Measurements from ENCODE around the gene FSHR.

Gene FSHR

GRCh38 chr2:49070716-49071115 is 83.6 kb downstream of the FSHR start:
- H3K27ac ChIP-seq (ENCODE audit: low read depth, low read length) = no peak overlapping the region
- H3K4me3 ChIP-seq (ENCODE audit: low read depth in 1 of 5, low read length in 5 of 5) = no peak overlapping the region

GRCh38 chr2:49069829-49070228 is 84.5 kb downstream of the FSHR start:
- Histone ChIP-seq H3K36me3 (ENCODE audit: control insufficient read depth in 5 of 5, insufficient read depth in 5 of 5, low read length in 5 of 5) (no peaks in the 10 kb centered on the region), H3K4me3 (ENCODE audit: low read depth in 1 of 5, low read length in 5 of 5) (no peak overlapping the region), H3K4me1 (ENCODE audit: control insufficient read depth in 5 of 5, insufficient read depth in 5 of 5, low read length in 5 of 5) (no peaks in the 10 kb centered on the region), H3K9me3 (ENCODE audit: control insufficient read depth in 5 of 5, low read length in 5 of 5) (peaks cover 0 to 4% (median 2%) of the 10 kb centered on the region in 5 donors), H3K9ac (ENCODE audit: low read length in 5 of 5) (no peak overlapping the region), H3K27ac (ENCODE audit: low read depth, low read length) (no peak overlapping the region), H3K27me3 (ENCODE audit: control insufficient read depth in 5 of 5, insufficient read depth in 4 of 5, low read length in 5 of 5) (no peaks in the 10 kb centered on the region)

More at GRCh38 chr2:49070716-49071115, 83.6 kb downstream of the FSHR start:
- peaks cover 0 to 4% (median 4%) of the 10 kb centered on the region in 5 donors for H3K9me3 ChIP-seq (ENCODE audit: control insufficient read depth in 5 of 5, low read length in 5 of 5)
- no peaks in the 10 kb centered on the region for H3K4me1 ChIP-seq (ENCODE audit: control insufficient read depth in 5 of 5, insufficient read depth in 5 of 5, low read length in 5 of 5)
- no peaks in the 10 kb centered on the region for H3K36me3 ChIP-seq (ENCODE audit: control insufficient read depth in 5 of 5, insufficient read depth in 5 of 5, low read length in 5 of 5)
- H3K9ac ChIP-seq (ENCODE audit: low read length in 5 of 5) = no peak overlapping the region
- H3K27me3 ChIP-seq (ENCODE audit: control insufficient read depth in 5 of 5, insufficient read depth in 4 of 5, low read length in 5 of 5) = no peaks in the 10 kb centered on the region

- Histone ChIP-seq H3K27ac (ENCODE audit: low read depth, low read length) (no peak overlapping the region), H3K36me3 (ENCODE audit: control insufficient read depth in 5 of 5, insufficient read depth in 5 of 5, low read length in 5 of 5) (no peaks in the 10 kb centered on the region), H3K4me3 (ENCODE audit: low read depth in 1 of 5, low read length in 5 of 5) (no peak overlapping the region), H3K4me1 (ENCODE audit: control insufficient read depth in 5 of 5, insufficient read depth in 5 of 5, low read length in 5 of 5) (no peaks in the 10 kb centered on the region), H3K9ac (ENCODE audit: low read length in 5 of 5) (no peak overlapping the region), H3K9me3 (ENCODE audit: control insufficient read depth in 5 of 5, low read length in 5 of 5) (peaks cover 0 to 1% (median 0%) of the 10 kb centered on the region in 5 donors), H3K27me3 (ENCODE audit: control insufficient read depth in 5 of 5, insufficient read depth in 4 of 5, low read length in 5 of 5) (no peaks in the 10 kb centered on the region)
Measured at GRCh38 chr2:49068613-49069012, 85.7 kb downstream of the FSHR start.

DNA sequence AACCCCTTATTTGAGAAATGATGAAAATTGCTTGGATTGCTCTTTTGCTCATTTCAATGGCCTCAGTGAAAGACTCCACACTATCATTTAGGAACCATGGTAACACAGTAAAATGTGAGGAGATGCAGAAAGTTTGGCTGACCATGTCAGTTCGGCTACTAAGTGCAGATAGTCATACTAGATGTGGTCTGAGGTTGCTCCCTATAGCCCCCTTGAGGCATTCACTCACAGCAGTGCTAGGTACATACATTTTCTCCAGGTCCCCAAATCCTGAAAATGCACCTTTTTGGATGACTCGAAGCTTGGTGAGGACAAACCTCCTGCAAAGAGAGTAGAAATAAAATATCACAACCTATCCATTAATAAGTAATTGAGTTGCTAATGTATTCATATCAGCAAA is 86.3 kb downstream of the FSHR start:
- Histone ChIP-seq H3K27ac (ENCODE audit: low read depth, low read length) (no peak overlapping the region), H3K27me3 (ENCODE audit: control insufficient read depth in 5 of 5, insufficient read depth in 4 of 5, low read length in 5 of 5) (no peaks in the 10 kb centered on the region)

GRCh38 chr2:49053156-49053555 is 101.2 kb downstream of the FSHR start:
- Histone ChIP-seq H3K27ac (ENCODE audit: low read depth, low read length) (no peak overlapping the region), H3K9ac (ENCODE audit: low read length in 5 of 5) (no peak overlapping the region), H3K27me3 (ENCODE audit: control insufficient read depth in 5 of 5, insufficient read depth in 4 of 5, low read length in 5 of 5) (no peaks in the 10 kb centered on the region), H3K4me1 (ENCODE audit: control insufficient read depth in 5 of 5, insufficient read depth in 5 of 5, low read length in 5 of 5) (no peaks in the 10 kb centered on the region), H3K36me3 (ENCODE audit: control insufficient read depth in 5 of 5, insufficient read depth in 5 of 5, low read length in 5 of 5) (no peaks in the 10 kb centered on the region), H3K4me3 (ENCODE audit: low read depth in 1 of 5, low read length in 5 of 5) (no peak overlapping the region), H3K9me3 (ENCODE audit: control insufficient read depth in 5 of 5, low read length in 5 of 5) (peaks cover 2 to 10% (median 7%) of the 10 kb centered on the region in 5 donors)

More for the DNA sequence above, 86.3 kb downstream of the FSHR start:
- no peaks in the 10 kb centered on the region for H3K4me1 ChIP-seq (ENCODE audit: control insufficient read depth in 5 of 5, insufficient read depth in 5 of 5, low read length in 5 of 5)
- no peak overlapping the region for H3K4me3 ChIP-seq (ENCODE audit: low read depth in 1 of 5, low read length in 5 of 5)
- no peak overlapping the region for H3K9ac ChIP-seq (ENCODE audit: low read length in 5 of 5)
- H3K36me3 ChIP-seq (ENCODE audit: control insufficient read depth in 5 of 5, insufficient read depth in 5 of 5, low read length in 5 of 5) = no peaks in the 10 kb centered on the region
- H3K9me3 ChIP-seq (ENCODE audit: control insufficient read depth in 5 of 5, low read length in 5 of 5) = no peaks in the 10 kb centered on the region

- Histone ChIP-seq H3K4me1 (ENCODE audit: control insufficient read depth in 5 of 5, insufficient read depth in 5 of 5, low read length in 5 of 5) (no peaks in the 10 kb centered on the region), H3K9me3 (ENCODE audit: control insufficient read depth in 5 of 5, low read length in 5 of 5) (peaks cover 0 to 5% (median 0%) of the 10 kb centered on the region in 5 donors), H3K4me3 (ENCODE audit: low read depth in 1 of 5, low read length in 5 of 5) (no peak overlapping the region), H3K9ac (ENCODE audit: low read length in 5 of 5) (no peak overlapping the region), H3K36me3 (ENCODE audit: control insufficient read depth in 5 of 5, insufficient read depth in 5 of 5, low read length in 5 of 5) (no peaks in the 10 kb centered on the region), H3K27me3 (ENCODE audit: control insufficient read depth in 5 of 5, insufficient read depth in 4 of 5, low read length in 5 of 5) (no peaks in the 10 kb centered on the region), H3K27ac (ENCODE audit: low read depth, low read length) (no peak overlapping the region)
Measured at GRCh38 chr2:49050265-49050664, 104.0 kb downstream of the FSHR start.

DNA sequence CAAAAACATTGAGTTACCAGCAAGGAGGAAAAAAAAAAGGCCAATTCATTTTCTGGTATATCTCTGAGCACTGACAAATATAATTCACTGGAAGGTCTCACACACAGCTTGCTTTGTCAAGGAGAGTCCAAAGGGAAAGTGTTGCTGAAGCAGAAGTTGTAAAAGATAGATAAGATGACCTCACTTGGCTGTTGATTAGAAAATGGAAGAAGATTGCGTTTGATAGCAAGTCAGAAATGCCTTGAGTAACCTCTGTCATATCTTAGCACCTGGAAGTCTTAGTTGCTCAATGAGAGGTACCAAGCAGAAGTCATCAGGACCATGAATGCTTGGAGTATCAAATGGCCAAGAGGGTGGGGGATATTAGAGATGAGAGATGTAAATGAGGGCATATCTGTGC is 105.2 kb downstream of the FSHR start:
- Histone ChIP-seq H3K27me3 (ENCODE audit: control insufficient read depth in 5 of 5, insufficient read depth in 4 of 5, low read length in 5 of 5) (no peaks in the 10 kb centered on the region), H3K4me1 (ENCODE audit: control insufficient read depth in 5 of 5, insufficient read depth in 5 of 5, low read length in 5 of 5) (no peaks in the 10 kb centered on the region), H3K4me3 (ENCODE audit: low read depth in 1 of 5, low read length in 5 of 5) (no peak overlapping the region), H3K36me3 (ENCODE audit: control insufficient read depth in 5 of 5, insufficient read depth in 5 of 5, low read length in 5 of 5) (no peaks in the 10 kb centered on the region), H3K27ac (ENCODE audit: low read depth, low read length) (no peak overlapping the region), H3K9me3 (ENCODE audit: control insufficient read depth in 5 of 5, low read length in 5 of 5) (peaks cover 0 to 2% (median 0%) of the 10 kb centered on the region in 5 donors), H3K9ac (ENCODE audit: low read length in 5 of 5) (no peak overlapping the region)

DNA sequence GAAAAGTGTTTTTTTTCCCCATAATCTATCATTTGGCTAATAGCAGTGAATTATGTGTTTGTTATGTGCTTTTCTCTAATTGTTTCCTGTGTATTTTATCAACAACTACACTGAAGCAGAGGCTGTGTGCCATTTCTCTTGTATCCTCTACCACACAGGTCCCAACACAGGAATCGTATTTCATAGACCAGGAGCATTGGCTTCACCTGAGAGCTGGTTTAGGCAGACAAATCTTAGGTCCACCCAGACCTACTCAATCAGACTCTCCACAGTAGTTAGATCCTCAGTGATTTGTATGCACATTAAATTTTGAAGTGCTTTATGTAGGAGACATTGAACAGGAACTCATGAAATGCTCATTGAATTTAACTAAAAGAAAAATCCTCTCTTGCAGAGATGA is 109.2 kb downstream of the FSHR start:
- Histone ChIP-seq H3K36me3 (ENCODE audit: control insufficient read depth in 5 of 5, insufficient read depth in 5 of 5, low read length in 5 of 5) (no peaks in the 10 kb centered on the region), H3K4me3 (ENCODE audit: low read depth in 1 of 5, low read length in 5 of 5) (no peak overlapping the region), H3K9ac (ENCODE audit: low read length in 5 of 5) (no peak overlapping the region), H3K9me3 (ENCODE audit: control insufficient read depth in 5 of 5, low read length in 5 of 5) (no peaks in the 10 kb centered on the region), H3K27ac (ENCODE audit: low read depth, low read length) (no peak overlapping the region), H3K4me1 (ENCODE audit: control insufficient read depth in 5 of 5, insufficient read depth in 5 of 5, low read length in 5 of 5) (no peaks in the 10 kb centered on the region), H3K27me3 (ENCODE audit: control insufficient read depth in 5 of 5, insufficient read depth in 4 of 5, low read length in 5 of 5) (no peaks in the 10 kb centered on the region)

- H3K9ac ChIP-seq (ENCODE audit: low read length in 5 of 5) = no peak overlapping the region
- H3K4me1 ChIP-seq (ENCODE audit: control insufficient read depth in 5 of 5, insufficient read depth in 5 of 5, low read length in 5 of 5) = no peaks in the 10 kb centered on the region
- no peaks in the 10 kb centered on the region for H3K27me3 ChIP-seq (ENCODE audit: control insufficient read depth in 5 of 5, insufficient read depth in 4 of 5, low read length in 5 of 5)
- H3K27ac ChIP-seq (ENCODE audit: low read depth, low read length) = no peak overlapping the region
- H3K4me3 ChIP-seq (ENCODE audit: low read depth in 1 of 5, low read length in 5 of 5) = no peak overlapping the region
- no peaks in the 10 kb centered on the region for H3K36me3 ChIP-seq (ENCODE audit: control insufficient read depth in 5 of 5, insufficient read depth in 5 of 5, low read length in 5 of 5)
- no peaks in the 10 kb centered on the region for H3K9me3 ChIP-seq (ENCODE audit: control insufficient read depth in 5 of 5, low read length in 5 of 5)
Measured at GRCh38 chr2:49044350-49045079, 109.8 kb downstream of the FSHR start.

- H3K27me3 ChIP-seq (ENCODE audit: control insufficient read depth in 5 of 5, insufficient read depth in 4 of 5, low read length in 5 of 5) = no peaks in the 10 kb centered on the region
- no peaks in the 10 kb centered on the region for H3K36me3 ChIP-seq (ENCODE audit: control insufficient read depth in 5 of 5, insufficient read depth in 5 of 5, low read length in 5 of 5)
- H3K4me1 ChIP-seq (ENCODE audit: control insufficient read depth in 5 of 5, insufficient read depth in 5 of 5, low read length in 5 of 5) = no peaks in the 10 kb centered on the region
- H3K4me3 ChIP-seq (ENCODE audit: low read depth in 1 of 5, low read length in 5 of 5) = no peak overlapping the region
- no peak overlapping the region for H3K9ac ChIP-seq (ENCODE audit: low read length in 5 of 5)
- no peaks in the 10 kb centered on the region for H3K9me3 ChIP-seq (ENCODE audit: control insufficient read depth in 5 of 5, low read length in 5 of 5)
- H3K27ac ChIP-seq (ENCODE audit: low read depth, low read length) = no peak overlapping the region
Measured at GRCh38 chr2:49043405-49043982, 110.8 kb downstream of the FSHR start.
